Fibroblast of skin of scalp (primary cell): ENCODE results near the gene KCNF1.

Source experiments
- DNase-seq: peaks from one replicate; pipeline ENCODE4 v3.0.0-alpha.2; 2013

The KCNF1 gene

DNA sequence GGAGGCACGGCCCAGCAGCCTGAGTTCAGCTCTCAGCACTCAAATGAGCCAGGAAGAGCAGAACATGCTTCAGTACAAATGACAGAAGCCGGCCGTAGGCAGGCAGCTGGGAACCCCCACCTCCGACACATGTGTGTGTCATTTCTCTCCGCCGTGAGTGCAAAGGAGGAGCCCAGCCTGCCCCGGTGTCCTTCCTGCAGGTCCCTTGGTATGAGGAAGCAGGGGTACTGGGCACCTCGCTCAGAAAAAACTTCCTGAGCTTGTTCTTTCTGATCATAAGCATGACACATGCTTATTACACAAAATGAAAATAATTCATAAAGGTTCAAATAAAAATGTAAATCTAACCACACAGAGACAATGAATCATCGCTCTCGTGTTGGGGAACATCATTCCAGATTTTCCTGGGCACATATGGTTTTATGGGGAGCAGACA is 35.3 kb downstream of the KCNF1 start:
- peak; percentile 54 for DNase-seq

DNA sequence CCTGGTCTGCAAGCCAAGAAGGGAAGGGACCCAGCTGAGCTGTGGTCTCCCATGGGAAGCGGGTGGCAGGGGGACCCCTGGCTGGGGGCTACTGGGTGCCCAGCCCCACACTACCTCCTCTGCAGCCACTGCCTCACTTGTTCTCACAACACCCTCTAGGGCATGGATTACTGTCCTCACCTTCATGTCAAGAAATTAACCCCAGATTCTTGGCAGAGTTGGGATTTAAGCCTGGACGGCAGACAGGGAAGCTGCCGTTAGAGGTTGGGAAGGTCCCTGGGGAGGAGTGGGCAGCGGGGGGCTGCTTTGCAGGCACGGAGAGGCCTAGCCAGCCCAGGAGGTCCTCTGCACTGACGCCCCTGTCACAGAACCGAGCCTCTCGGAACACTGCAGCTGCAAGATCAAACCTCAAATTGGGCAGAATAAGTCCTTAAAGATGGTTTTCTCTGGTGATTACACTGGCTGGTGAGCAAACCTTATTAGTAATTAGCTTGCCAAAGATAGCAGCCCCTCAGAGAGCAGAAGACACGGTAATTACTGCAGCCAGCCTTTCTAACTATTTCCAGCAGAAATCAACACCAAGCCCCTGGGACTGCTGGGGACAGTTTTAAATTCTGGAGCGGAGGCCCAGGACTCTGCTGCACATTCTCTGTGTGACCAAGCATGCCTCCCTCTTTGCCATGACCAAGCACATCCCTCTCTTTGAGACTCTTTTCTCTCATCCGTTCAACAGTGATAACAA is 35.9 kb downstream of the KCNF1 start:
- DNase-seq, result peak; percentile 72

DNA sequence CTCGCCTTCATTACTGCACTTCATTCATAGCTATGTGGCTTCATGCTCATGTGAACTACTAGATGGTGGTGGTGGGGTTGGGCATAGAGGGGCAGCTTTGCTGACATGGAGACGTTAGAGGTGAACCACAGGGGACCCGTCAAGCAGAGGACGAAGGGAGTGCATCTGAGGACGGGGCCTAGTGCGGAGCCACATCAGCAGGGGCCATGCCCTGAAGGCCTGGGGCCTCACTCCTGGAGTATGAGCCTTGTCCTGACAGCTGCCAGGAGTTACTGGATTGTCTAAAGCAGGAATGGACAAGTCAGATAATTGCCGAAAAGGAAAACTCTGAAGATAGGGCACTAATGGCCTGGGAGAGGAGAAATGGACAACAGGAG is 36.4 kb downstream of the KCNF1 start:
- DNase-seq, result no peak

DNA sequence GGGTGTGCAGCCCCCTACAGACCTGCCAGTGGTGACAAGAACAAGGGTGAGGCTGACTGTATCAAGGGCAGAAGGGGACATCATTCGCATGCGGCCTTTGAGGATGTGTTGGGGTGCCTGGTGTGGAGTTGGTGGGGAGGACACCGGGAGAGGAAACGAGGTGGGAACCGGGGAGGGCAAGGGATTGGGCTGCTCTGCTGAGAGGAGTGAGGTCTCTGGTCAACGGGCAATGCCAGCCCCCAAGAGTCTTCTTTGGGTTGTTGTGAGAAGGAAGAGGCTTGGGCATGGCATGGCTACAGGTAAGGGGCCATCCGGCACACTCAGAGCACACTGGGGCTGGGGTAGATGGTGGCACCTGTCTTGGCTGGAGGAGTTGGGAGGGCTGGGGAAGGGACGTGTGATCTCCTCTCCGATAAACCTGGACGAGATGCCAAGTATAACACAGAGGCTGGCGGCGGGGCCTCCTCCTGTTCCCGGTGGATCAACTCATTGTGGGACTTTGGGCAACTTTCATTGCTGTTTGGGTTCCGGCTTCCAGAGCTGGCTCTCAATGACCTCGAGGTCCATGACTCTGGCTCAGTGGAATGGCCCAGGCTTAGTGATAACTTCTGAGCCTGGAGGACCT is 37.0 kb downstream of the KCNF1 start:
- DNase-seq, result no peak

DNA sequence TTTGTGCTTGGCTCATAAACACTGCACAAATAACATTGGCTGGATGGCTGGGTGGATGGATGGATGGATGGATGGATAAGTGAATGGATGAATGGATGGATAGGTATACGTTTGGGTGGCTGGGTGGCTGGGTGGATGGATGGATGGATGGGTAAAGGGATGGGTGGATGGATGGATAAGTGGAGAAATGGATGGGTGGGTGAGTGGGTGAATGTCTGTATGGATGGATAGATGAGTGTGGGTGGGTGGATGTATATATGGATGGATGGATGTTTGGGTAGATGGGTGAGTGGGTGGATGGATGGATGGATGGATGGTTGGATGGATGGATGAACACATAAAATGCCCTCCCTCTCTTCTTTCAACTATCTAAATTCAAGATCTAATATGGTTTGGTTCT is 38.1 kb downstream of the KCNF1 start:
- DNase-seq, result no peak

DNA sequence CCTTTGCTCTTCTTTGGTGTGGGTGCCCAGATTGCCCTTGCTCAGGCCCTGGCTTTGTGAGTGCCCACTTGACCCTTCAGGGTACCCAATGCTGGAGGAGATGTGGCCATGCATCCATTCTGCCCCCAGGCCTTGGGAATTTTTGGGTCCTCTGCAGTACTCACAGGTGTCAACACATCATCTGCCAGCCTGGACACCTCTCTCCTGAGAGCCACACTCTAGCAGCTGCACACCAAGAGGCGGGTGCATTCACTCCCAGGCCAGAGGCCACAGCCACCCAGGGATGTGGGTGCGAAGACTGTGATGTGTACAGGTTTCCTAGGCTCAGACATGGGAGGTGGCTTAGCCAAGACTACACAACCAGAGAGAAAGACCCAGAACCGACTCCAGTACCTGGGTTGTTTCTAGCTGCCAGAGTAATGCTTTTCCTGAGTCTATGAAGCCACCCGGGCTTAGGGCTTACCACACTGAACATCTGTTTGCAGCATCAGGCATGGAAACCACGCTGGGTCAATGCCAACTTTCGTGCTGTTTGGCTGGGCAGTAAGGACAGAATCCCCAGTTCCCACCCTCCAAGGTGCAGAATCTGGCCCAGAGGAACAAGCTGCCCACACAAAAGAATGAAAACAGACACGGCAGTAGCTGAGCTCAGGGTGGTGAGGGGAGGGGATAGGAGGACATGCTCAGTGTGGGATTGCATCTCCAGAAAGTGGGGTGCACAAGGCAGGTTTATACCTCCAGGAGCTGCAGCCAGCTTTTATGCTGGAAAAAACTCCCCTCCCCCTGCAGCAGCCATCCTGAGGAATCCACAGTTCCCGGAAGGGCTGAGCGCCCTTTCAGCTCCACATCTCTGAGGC is 40.1 kb downstream of the KCNF1 start:
- peak; percentile 21 for DNase-seq

DNA sequence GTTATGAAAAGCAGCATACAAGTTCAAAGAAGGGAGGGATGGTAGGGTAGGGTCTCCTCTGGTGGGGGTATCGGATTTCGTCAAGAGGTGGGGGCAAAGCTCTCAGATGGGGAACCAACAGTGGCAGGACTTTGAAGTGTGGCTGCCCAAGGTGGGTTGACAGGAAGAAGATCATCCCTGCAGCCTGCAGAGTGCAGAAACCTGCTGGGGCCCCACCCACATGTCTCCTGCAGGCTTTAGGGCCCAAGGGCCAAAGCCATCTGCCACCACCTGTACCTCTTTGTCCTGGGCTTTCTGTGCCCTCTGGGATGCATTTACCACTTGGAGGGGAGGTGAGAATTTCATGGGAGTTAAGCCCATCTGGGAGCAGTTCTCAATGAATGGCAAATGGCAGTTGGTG is 42.7 kb downstream of the KCNF1 start:
- DNase-seq, result no peak

DNA sequence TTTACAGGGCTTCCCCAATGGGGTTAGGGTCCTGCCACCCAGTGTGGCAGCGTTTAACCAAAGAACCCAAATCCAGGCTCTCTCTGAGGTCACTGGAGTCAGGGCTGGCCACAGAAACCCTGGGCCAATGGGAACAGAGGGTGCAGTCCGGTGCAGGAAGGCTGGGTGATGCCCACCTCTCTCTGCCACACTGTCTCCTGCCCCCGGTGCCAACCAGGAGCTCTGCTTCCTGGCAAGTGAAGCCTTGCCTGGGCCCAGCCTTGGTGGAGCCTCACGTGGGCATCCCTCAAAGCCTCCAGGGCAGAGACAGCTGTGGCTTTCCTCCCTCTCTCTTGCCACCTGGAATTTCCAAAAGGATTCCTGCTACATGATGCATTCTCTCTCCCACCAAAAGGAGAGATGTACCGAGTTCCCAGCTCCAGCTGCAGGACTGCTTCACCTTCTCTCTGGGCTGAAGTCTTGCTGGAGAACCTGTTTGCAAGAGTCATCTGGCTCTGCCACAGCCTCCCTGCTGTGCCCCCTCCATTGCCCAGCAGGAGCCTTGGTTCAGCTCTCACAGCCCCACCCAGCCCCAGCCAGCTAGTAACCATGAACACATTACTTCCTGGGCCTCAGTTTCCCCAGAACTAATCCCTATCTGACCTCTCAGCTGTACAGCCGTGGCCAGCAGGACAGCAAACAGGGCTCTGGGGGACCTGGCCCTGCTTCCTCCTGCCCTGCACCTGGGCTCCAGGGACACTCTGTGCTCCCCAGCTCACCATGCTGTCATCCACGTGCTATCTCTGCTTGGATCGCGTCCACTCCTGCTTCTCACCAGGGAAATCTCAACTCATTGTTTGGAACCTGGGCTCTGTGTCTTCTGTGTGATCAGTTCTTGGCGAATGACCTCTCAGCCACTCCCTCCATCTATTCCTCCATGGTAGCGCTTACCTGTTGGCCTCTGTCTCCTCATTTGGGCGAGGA is 43.4 kb downstream of the KCNF1 start:
- no peak for DNase-seq

DNA sequence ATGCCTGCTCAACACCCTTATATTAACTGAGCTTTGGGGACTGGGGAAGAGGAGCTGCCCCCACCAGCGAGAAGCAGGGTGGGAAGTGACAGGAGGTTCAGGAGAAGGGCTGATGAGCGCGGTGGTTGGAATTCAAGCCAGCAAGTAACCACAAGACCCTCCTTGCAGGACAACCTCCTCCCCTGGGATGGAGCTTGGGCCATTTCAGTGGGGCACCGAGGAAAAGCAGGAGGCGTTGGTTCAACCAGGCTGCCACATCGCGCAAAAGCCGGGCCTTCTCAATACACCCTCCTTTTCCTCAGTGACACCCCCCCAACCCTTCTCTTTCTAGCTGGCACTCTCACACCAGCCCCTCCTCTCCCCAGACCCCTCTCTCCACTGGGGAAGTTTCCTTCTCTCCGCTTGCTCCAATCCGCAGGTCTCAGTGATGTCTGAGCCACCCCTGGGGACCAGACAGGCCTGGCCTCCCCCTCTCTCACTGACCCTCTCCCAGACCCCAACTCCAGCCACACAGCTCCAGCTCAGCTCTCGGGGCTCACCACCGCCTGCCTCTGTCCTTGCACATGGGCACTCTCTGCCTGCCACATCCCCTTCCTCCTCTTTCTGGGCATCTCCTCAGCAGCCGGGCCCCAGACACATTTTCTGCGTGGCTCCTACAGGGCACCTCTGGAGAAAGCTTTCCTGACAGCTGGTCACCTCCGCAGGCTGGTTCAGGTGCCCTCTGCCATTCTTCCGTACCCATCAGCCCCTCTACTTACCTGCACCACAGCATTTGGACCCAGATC is 44.5 kb downstream of the KCNF1 start:
- DNase-seq, result no peak

DNA sequence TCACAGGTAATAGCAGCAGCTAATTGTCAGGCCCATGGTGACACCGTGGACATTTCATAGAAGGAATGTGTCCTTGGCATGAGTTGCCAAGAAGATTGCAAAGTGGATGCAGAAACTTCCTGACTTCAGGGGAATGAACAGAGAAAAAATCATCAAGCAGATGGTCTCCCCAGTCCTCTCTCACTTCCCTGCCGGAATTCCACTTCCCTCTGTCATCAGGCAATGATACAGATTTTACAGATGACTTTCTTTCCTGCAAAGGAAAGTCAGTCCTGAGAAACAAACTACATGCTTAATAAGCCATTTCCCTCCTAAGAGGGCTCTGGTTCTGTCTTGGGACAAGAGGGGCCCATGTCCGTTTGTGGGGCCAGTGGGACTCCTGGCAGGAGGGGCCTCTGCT is 45.7 kb downstream of the KCNF1 start:
- peak; percentile 39 for DNase-seq

DNA sequence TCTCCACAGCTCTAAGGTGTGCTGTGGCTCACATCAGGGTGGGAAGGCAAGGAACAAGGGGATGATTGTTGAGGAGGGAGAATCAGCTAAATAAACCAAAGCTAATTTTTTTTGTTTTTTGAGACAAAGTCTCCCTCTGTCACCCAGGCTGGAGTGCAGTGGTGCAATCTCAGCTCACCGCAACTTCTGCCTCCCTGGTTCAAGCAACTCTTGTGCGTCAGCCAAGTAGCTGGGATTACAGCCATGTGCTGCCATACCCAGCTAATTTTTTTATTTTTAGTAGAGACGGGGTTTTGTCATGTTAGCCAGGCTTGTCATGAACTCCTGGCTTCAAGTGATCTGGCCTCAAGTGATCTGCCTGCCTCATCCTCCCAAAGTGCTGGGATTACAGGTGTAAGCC is 46.7 kb downstream of the KCNF1 start:
- DNase-seq, result peak; percentile 42

DNA sequence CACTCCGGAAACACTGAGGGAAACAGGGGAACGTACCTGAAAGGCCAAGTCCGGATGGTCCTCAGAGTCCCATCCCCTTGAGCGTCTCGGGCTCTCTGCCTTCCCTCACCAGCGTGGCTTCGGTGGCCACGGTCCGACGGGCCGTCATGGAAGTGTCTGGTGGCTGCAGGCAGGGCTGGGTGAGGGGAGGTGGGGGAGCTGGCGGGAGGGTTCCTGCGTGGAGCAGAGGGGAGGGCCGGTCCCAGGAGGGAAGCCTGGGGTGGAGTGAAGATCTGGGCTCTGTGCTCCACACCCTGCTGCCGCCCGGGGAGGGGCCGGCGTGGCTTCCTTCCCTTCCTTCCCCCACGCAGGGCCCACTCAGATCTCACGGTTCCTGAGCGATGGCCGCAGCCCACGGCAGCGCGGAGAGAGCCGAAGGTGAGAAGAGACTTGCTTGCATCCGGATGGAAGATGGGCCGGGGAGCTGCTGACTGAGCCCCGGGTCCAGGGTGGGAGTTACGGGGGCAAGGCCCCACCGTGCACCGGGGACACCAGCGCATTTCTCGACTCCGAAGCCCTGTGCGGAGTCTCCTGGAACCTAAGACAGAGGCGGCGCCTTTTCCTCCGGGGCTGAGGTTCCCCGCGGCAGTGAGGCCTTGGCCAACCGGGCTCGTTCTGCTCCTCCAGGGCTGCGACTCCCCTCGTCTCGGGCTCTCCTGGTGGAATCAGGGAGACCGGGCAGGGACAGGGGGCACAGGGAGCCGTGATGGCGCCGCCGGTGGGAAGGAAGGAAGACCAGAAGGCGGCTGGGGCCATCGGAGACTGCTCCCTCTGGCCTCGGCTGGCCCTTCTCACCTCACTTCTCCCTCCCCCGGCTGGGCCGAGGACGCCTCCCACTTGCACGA is 49.1 kb downstream of the KCNF1 start:
- DNase-seq, result no peak

DNA sequence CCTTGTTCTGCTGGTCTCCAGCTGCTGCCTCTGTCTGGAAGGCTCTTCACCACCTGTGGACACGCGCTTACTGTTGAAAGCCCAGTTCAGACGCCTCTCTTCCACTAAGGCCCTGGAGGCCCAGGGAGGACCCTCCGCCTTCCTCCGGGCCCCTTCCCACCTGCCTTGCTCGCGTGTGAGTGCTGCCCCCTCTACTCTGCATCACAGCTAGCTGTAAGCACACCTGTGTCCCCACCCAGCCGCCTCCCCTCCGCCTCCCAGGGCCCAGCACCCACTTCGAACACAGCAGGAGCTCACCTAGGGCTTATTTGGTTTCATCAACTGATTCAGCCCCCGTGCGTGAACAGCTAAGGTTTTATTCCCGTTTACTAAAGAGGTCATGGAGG is 49.7 kb downstream of the KCNF1 start:
- no peak for DNase-seq

DNA sequence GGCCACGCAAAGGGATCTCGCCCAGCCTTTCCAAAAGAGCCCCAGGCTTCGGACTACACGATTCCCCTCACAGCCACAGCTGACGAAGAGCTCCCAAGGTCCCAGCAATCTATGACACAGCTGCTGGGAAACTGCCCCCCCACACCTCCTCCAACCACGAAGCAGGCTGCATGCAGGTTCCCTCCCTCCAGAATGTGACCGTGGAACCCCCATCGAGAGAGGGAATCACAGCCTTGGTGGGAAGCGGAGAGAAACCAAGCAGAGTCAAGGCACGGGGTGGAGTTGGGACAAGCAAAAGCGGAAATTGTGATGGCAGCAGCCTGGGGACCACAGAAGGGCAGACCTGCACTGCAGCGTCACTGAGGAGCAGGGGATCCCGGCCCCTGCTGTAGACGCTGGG is 50.3 kb downstream of the KCNF1 start:
- DNase-seq, result no peak

DNA sequence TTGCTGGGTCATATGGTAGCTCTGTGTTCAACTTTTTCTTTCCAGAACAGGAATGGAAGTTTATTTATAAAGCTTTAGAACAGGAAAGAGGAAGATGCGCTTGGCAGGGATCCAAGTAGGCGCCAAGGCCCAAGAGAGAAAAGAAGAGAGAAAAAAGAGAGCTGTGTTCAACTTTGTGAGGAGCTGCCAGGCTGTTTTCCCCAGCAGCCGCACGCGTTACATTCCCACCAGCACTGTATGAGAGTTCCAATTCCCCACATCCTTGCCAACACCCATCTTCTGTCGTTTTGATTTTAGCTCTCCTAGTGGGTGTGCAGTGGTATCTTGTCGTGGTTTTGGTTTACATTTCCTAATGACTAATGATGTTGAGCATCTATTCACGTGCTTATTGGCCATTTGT is 51.4 kb downstream of the KCNF1 start:
- DNase-seq, result peak; percentile 76
